Uterus (tissue), 2 donors: ENCODE measurements around the gene NTN5.

Experiments
- POLR2A ChIP-seq, 2 donors: fragments of 450-650 bp; IDR thresholded peaks; one replicate each; pipeline ENCODE4 v1.6.1; 2016; ENCODE audit warnings: antibody characterized with exemption in 2 of 2, mild to moderate bottlenecking in 1 of 2, moderate library complexity in 1 of 2
- TF ChIP-seq, protein P1 (sequence below), 4 experiments: fragments of 200-600 bp in 2 of 4; fragments of 450-650 bp in 2 of 4; sonication (generic) in 2 of 4; IDR thresholded peaks; one replicate each; pipeline ENCODE4 v1.5.1; 2016 to 2019; ENCODE audit warnings: antibody characterized with exemption in 4 of 4, mild to moderate bottlenecking in 2 of 4, moderate library complexity in 1 of 4

- TF ChIP-seq, protein P1, sequence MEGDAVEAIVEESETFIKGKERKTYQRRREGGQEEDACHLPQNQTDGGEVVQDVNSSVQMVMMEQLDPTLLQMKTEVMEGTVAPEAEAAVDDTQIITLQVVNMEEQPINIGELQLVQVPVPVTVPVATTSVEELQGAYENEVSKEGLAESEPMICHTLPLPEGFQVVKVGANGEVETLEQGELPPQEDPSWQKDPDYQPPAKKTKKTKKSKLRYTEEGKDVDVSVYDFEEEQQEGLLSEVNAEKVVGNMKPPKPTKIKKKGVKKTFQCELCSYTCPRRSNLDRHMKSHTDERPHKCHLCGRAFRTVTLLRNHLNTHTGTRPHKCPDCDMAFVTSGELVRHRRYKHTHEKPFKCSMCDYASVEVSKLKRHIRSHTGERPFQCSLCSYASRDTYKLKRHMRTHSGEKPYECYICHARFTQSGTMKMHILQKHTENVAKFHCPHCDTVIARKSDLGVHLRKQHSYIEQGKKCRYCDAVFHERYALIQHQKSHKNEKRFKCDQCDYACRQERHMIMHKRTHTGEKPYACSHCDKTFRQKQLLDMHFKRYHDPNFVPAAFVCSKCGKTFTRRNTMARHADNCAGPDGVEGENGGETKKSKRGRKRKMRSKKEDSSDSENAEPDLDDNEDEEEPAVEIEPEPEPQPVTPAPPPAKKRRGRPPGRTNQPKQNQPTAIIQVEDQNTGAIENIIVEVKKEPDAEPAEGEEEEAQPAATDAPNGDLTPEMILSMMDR (IDR thresholded peaks at IDR 0.05), result no peak
- TF ChIP-seq POLR2A (IDR thresholded peaks at IDR 0.05), result no peak
These were observed 5.4 kb upstream of the NTN5 start for GRCh38 chr19:48678201-48678600.
